Lung microvascular endothelial cell (primary cell): ENCODE results near the gene SHISAL1. TPM values are rescaled to one million over a fixed set of nuclear protein-coding genes. Genes with fewer than 3 reads are reported as not detected.

Experiments used
- DNase-seq, 2 donors: peaks; one replicate each; pipeline versions ENCODE4 v3.0.0 to v3.0.0-alpha.2; 2010; ENCODE audit warnings: low read depth in 2 of 2
- total RNA-seq: library from RNA; depleted of rRNA; stranded (reverse); fragments of >200 nt; gene quantifications from 2 replicates; pipeline ENCODE4 v1.2.1, GENCODE V29; 2014

The SHISAL1 gene
- total RNA-seq, 1 donor from 2014 or later: under 0.01 TPM

- DNase-seq: no peak
These were observed 34.3 kb downstream of the SHISAL1 start for GRCh38 chr22:44278243-44279068.

DNA sequence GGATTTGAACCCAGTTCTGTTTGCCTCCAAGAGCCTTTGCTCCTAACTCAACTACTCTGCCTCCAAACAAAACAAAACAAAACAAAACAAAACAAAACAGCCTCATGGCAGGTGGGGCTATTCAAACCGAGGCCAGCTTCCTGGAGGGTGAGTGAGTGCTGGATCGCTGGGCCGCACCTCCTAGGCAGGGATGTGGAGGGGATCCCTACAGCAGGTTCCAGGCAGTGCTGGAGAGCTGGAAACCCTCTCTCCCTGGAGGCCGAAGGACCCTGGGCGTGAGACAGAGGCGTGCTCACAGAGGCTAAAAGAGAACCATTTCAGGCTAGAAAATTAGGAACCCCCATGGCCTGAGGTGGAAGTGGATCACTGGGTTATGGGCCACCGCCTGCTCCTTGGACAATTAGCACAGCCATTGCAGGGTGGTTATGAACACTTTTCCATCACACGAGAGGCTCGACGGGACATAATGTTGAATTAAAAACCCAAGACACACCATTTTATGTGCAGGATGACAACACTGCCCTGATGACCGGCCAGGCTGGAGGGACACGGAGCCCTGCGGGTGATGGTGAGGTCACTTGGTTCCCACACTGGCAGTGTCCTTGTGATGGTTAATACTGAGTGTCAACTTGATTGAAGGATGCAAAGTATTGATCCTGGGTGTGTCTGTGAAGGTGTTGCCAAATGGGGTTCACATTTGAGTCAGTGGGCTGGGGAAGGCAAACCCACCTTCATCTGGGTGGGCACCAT lies 35.2 kb downstream of the SHISAL1 start:
- DNase-seq: no peak

DNA sequence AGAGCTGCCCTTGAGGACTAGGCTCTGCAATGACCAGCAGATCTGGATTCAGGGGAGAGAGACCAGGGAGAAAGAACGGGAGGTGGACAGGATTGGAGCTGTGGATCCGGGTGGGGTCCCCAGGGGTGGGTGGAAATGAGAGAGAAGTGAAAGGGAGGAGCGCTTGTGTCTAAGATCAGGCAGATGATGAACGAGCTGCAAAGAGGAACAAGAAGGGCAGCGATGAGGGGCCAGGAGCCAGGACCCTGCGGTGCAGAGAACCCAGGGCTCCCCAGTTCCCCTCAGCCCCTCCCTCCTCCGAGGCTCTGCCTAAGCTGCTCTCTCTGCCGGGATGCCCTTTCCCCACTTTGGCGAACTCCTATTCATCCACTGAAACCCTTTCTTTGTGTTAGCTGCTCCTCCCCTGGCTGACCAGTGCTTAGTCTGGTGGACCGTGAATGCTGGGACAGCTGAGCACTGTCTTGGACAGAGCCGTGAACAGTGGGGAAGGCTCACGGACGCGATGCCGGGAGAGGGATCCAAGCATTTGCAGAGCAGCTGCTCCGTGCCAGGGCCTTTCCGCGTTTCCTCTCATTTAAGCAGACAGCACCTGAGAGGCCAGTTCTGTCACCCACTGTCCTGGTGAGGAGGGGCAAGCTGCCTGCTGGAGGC lies 35.9 kb downstream of the SHISAL1 start:
- DNase-seq: no peak

- no peak for DNase-seq
These were observed 36.7 kb downstream of the SHISAL1 start for GRCh38 chr22:44276041-44276440.

DNA sequence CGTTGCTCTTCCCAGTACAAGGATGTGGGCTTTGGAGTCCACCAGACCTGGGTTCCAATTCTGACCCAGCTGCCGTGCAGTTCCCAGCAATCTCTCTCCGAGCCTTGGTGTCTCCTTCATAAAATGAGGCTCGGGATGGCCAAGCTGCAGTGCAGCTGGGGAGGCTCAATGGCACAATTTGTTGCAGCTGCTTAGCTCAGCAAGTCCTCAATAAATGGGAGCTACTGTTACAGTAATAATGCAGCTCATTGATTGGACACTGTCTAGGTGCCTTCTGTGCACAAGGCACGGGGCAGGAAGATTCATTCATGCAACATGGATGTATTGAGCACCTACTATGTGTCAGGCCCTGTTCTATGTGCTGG lies 37.1 kb downstream of the SHISAL1 start:
- DNase-seq: no peak

DNA sequence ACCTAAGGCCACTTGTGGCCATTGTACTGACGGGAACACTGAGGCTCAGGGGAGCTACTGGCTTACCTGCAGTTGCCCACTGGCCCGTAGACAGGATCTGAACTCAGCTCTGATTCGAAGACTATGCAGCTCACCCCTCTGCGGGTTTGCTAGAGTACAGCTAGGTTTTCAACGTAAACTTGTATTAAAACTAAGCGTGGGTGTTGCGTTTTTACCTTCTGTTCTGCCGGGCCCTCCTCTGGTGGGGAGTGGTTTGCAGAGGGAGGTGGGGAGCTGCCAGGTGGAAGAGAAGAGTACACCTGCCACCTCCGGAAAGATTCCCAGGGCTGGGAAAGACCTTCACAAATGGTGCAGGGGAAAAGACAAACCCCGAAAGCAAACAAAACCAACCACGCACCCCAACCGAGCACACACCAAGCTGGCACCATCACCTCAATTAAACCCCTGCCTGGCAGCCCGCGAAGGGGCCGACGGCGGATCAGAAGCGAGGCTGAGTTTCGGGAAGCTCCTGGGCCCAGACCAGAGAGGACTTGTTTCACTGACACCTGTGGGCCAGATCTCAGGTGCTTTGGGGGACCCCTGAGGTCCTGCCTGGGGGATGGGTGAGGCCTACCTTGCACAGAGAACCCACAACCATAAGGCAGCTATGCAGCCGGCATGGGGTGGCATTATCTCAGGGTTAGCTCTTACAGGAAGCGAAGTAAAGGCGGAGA lies 37.7 kb downstream of the SHISAL1 start:
- no peak for DNase-seq

- no peak for DNase-seq
These were observed 39.6 kb downstream of the SHISAL1 start for GRCh38 chr22:44273175-44273574.

- no peak for DNase-seq
These were observed 40.4 kb downstream of the SHISAL1 start for GRCh38 chr22:44272401-44272771.

GRCh38 chr22:44271732-44272400 lies 40.9 kb downstream of the SHISAL1 start:
- DNase-seq: no peak

GRCh38 chr22:44271010-44271500 lies 41.7 kb downstream of the SHISAL1 start:
- DNase-seq: no peak

- DNase-seq: no peak
These were observed 42.2 kb downstream of the SHISAL1 start for GRCh38 chr22:44270556-44270880.

DNA sequence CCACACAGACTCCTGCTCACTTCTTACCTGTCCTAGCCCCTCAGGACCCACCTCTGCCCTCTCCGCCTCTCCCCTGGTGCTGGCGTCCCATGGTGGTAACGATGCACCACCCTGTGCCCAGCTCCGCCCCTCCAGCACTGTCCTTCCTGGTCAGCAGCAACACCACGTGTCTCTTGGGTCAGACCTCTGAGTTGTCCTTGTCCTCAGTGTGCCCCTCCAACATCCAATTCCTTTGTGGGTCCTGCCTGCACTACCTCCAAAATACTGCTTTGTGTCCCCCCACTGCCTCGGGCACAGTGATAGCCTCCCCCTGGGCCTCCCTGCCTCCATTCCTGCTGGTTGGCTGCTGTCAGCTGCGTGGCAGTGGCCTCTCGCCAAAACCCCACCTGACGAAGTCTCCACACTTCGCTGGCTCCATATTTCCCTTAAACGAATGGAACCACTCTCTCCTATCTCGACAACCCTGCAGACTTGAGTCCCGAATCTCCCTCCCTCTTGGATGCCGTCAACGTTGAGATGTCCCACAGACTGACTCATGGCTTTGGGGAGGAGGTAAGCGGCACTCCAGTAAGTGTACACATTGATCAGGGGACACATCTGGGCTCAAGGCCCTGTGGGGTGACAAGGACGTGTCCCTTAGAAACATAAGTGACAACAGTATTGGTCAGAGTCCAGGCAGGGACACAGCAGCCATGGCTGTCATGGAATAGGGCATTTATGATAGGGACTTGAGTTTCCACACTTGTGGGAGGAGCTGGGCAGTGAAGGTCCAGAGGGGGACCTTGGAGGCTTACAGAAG lies 42.8 kb downstream of the SHISAL1 start:
- DNase-seq: no peak

DNA sequence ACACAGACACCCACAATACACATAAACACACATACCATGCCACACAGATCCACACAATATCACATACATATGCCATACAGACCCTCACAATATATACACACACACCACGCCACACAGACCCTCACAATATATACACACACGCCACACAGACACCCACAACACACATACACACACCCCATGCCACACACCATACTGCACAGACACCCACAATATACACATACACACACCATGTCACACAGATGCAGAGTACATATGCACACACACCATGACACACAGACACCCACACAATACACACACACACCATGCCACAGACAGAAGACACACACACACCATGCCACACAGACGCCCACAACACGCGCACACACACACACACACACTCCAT lies 43.6 kb downstream of the SHISAL1 start:
- DNase-seq: no peak

- no peak for DNase-seq
These were observed 44.2 kb downstream of the SHISAL1 start for GRCh38 chr22:44268431-44269116.

- DNase-seq: no peak
These were observed 44.9 kb downstream of the SHISAL1 start for GRCh38 chr22:44267856-44268255.

DNA sequence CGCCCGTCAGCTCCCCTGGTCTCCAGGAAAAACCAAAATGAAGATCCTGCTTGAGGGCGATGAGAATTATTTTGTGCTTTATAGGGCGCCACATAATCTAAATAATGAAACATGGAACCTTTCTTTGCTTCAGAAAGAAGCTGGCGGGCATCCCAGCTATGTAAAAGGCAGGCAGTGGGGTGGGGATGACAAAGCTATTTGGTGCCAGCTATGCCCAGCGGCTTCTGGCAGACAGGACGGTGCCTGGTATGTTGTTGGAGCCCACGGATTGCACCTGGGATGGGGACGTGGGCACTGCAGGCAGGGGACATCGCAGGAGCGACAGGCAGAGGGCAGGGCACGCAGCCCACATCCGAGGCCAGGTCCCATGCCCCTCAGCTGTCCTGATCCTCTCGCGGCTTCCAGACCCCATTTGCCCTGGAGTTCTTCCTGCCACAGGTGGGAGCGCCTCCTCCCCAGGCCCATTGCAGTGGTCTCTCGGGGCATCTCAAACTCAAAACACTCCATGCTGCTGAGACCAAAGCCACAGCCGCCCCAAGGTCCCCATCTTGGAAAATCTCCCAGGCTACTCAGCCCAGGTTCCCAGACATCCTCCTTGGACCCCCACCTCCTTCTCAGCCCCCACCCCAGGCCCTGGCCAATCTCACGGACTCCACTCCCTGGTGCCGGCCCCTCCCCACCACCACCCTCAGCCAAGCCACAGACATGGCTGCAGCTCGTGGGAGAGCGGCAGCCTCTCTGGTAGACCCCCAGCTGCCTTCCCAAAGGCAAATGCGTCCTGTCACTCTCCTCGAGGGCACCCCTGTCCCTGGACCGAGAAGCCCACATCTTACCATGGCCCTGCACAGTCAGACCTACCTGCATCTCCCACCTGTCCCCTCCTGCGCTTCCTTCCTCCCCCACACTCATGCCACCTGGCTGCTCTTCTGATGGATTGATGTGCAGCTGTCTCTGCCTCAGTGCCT lies 45.7 kb downstream of the SHISAL1 start:
- DNase-seq: no peak

- no peak for DNase-seq
These were observed 49.2 kb downstream of the SHISAL1 start for GRCh38 chr22:44263547-44263946.

DNA sequence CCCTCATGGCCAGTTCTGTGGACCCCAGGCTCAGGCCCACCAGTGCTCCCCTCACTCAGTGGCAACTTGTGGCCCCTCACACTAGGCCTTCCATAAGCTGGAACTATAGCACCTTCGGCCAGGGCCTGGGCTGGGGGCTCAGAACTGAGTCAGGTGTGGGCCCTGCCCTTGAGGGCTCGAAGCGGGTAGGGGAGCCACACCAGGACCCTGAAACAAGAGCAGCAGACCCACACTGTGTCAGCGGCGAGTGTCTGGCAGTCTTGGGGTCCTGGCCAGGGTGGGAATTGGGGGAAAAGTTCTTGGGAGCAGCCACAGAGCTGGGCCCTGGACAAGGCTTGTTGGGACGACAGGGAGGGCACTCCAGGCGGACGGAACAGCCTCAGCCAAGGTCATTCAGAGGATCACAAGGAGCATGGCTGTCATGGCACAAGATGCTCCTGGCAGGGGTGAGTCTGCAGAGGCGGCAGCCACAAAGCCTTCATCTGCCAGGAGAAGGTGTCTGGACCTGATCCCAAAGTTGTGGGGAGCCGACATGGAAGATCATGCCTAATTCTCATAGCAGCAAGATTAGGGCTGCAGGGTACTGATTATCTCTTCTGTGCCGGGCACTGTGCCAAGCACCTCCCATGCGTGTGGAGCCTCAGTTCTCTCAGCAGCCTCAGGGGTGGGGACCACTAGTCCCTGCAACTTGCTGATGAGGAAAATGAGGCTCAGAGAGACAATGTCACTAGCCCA lies 50.7 kb downstream of the SHISAL1 start:
- no peak for DNase-seq
